Fibroblast of mammary gland (primary cell): ENCODE measurements around the gene EFNA3.

ENCODE experiments used
- DNase-seq: peaks from one replicate; pipeline ENCODE4 v3.0.0-alpha.2; 2010; ENCODE audit warnings: low read depth
- H3K4me3 ChIP-seq: 2 replicates; pipeline ENCODE4 v1.5.1; 2011; ENCODE audit warnings: low read depth, mild to moderate bottlenecking, low read length, moderate library complexity; ENCODE audit not compliant: control insufficient read depth
- TF ChIP-seq, protein P1 (sequence below): conservative IDR thresholded peaks from 2 replicates; pipeline ENCODE4 v1.5.1; 2011; ENCODE audit warnings: low read depth, low read length, inconsistent platforms; ENCODE audit not compliant: control insufficient read depth, insufficient read depth

Gene EFNA3

DNA sequence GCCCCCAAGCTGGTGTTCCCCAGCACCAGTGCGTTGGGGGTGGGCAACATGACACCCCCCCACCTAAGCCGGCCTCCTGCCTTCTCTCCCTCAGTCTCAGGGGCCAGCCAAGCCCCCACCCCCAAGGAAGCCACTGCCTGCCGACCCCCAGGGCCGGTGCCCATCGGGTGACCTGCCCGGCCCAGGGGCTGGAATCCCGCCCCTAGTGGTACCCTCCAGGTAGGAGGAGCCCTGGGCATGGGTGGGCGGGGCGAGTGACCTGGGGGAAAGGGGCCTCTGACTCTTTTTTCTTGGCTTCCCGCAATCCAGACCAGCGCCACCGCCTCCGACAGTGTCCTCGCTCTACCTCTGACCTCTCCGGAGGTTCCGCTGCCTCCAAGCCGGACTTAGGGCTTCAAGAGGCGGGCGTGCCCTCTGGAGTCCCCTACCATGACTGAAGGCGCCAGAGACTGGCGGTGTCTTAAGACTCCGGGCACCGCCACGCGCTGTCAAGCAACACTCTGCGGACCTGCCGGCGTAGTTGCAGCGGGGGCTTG is 16.4 kb upstream of the EFNA3 start:
- TF ChIP-seq, protein P1, sequence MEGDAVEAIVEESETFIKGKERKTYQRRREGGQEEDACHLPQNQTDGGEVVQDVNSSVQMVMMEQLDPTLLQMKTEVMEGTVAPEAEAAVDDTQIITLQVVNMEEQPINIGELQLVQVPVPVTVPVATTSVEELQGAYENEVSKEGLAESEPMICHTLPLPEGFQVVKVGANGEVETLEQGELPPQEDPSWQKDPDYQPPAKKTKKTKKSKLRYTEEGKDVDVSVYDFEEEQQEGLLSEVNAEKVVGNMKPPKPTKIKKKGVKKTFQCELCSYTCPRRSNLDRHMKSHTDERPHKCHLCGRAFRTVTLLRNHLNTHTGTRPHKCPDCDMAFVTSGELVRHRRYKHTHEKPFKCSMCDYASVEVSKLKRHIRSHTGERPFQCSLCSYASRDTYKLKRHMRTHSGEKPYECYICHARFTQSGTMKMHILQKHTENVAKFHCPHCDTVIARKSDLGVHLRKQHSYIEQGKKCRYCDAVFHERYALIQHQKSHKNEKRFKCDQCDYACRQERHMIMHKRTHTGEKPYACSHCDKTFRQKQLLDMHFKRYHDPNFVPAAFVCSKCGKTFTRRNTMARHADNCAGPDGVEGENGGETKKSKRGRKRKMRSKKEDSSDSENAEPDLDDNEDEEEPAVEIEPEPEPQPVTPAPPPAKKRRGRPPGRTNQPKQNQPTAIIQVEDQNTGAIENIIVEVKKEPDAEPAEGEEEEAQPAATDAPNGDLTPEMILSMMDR, result no peak
- no peak for DNase-seq
- H3K4me3 ChIP-seq, result no peak overlapping the region

DNA sequence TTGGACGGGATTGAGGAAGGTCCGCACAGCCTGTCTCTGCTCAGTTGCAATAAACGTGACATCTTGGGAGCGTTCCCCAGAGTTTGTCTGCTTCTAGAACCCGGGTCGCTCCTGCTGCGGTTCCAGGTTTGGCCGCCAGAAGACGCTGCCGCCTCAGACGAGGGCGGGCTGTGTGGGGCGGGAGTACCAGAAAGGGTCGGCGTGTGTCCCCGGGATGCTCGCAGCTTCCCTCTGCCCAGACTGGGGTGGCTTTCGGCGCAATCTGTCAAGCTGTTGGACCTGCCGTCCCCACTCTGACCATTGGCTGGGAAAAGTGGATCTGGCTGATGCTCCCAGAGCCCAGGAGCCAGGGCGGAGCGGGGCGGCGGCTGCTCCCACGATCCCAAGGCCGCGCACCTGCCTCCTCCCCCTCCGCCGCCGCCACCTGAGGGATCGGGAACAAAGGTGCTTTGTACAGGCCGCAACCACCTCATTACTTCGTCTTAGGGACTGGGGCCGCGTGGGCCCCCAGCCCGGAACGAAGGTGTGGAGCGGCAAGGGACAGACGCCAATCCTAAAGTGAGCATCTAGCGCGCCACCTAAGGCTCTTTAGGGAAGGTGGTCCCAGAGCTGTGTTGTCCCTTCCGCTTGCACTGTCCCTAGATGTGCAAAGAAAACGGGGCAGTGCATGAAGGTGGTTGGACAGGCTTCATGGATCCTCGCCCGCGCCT is 15.8 kb upstream of the EFNA3 start:
- H3K4me3 ChIP-seq, result peak overlapping the region; percentile 86
- peak; percentile 47 for DNase-seq
- TF ChIP-seq, protein P1, result peak; percentile 72

DNA sequence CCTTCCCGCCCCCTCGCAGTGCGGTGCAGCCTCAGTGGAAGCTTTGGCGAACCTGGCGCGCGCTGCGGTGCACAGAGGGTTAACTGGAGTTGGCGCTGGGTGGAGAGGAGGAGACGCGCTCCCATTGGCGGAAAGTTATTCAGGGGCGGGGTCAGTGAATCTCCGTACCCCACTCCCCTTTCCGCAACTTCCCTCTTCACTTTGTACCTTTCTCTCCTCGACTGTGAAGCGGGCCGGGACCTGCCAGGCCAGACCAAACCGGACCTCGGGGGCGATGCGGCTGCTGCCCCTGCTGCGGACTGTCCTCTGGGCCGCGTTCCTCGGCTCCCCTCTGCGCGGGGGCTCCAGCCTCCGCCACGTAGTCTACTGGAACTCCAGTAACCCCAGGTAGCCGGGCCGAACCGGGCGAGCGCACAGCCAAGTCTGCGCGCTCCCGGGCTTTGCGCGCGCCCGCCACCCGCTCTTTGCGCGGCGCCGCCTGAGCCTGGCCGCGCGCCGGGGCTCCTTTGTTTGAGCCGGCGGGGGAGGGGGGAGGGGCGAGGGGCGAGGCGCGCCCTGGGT is 15.0 kb upstream of the EFNA3 start, which contains the start of gene EFNA4:
Gene EFNA4 (plus strand): TSS at position 191 of the 561 bp plus-strand sequence. CDS start 84 bp downstream, at position 275.
- H3K4me3 ChIP-seq, result peak within 1 kb of the TSS; percentile 86
- peak; percentile 72 for DNase-seq
- TF ChIP-seq, protein P1, result no peak

DNA sequence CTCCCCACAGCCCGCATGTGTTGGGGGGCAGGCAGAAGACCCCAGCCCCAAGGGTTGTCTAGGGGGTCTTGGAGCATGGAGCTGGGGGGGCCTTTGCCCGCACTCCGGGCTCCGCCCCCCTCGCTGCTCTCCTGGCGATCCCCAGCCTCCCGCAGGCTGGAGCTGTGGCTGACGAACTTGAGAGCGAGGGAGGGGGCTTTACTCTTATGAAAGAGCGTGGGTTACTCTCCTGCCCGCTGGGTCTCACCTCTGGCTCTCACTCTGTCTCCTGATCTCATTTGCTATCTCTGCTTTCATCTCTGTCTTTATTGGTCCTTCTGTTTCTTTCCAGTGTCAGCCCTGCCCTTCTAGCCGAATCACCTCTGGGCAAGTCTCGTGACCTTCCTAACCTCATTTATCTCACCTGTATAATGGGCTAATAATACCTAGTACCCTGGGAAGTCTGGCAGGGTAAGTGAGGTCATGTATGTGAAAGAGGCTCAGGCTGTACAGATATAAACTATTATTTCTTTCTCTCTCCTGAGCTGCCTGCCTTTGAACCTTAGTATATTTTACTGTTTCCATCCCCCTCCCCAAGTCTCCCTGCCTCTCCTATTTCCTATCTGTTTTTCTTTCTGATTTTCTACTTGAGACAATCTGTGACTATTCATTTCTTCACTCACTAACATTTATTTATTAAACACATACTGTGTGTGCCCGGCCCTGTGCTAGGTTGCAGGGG is 14.4 kb upstream of the EFNA3 start:
- DNase-seq, result no peak
- H3K4me3 ChIP-seq, result peak overlapping the region; percentile 86
- TF ChIP-seq, protein P1, result no peak

DNA sequence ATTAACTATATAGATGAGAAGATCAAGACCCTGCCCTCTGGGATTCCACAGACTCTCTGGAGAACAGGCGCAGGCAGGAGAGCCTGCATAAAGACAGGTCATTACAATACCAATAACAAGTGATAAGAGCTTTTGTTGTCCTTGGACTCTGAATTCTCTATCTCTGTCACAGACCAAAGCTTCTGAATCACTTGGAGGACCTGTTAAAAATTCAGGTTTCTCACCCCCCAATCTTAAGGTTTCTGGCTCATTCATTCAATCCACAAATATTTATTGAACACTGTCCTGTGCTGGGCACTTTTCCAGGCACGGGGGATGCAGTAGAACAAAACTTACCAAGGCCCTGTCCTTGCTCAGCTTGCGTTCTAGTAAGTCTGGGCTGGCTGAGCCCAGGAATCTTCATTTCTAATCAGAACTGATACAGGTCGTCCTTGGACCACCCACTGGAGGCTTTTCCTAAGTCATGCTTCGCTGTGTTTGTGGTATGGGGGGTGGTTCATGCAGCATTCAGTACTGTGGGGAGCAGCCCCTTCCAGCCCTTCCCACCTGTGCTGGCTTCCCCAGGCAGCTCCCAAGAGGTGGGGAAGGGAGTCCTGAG is 13.7 kb upstream of the EFNA3 start:
- H3K4me3 ChIP-seq, result no peak overlapping the region
- TF ChIP-seq, protein P1, result no peak
- no peak for DNase-seq

DNA sequence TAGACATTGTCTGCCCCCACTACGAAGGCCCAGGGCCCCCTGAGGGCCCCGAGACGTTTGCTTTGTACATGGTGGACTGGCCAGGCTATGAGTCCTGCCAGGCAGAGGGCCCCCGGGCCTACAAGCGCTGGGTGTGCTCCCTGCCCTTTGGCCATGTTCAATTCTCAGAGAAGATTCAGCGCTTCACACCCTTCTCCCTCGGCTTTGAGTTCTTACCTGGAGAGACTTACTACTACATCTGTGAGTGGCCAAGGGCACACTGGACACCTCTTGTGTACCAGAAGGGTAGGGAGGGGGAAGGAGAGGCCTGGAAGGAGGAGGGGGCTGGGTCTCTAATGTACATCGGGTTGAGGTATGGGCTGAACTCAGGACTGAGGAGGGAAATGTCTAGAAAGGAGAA is 11.9 kb upstream of the EFNA3 start:
- no peak for DNase-seq
- no peak overlapping the region for H3K4me3 ChIP-seq
- TF ChIP-seq, protein P1, result no peak
